ENCODE results near the gene WDR20. TPM values are rescaled to one million over a fixed set of nuclear protein-coding genes. Genes with fewer than 3 reads are reported as not detected.

Gene WDR20
- total and polyA plus RNA-seq, 10 of the 15 experiments (the other 5 are each of a cell fraction or from before 2014, with no cell fraction given) = 9.1 to 25.9 (median 18.4) TPM

- intact Hi-C loops (cut with micrococcal nuclease; ENCODE audit: unreplicated experiment) (loop anchor here (1.0 kb wide), 1 partner anchor 52 kb away; the partner anchor contains the start of gene HSP90AA1), in situ Hi-C loops (cut with MboI) (no loop called here)
- no peaks in the 10 kb centered on the region; the same call in 1 of the 2 replicates for H4K20me1 ChIP-seq (ENCODE audit: control insufficient read depth, insufficient read depth)
- SMC1A ChIA-PET (ENCODE audit: uncharacterized antibody, unreplicated experiment) = interaction anchor here (0.9 to 1.0 kb wide), 3 partner anchors 13 to 179 kb away, joined by 4 read pairs; partner anchors contain the start of gene MOK
- peak overlapping the region; percentile 99 for H2AFZ ChIP-seq (ENCODE audit: control insufficient read depth, low read depth, low read length)
- DNase-seq (ENCODE audit: low read depth, low spot score) (no peak), ATAC-seq (no peak), FAIRE-seq (no peak)
- CTCF ChIA-PET = interaction anchor here (0.9 to 1.4 kb wide), 7 partner anchors 9 to 147 kb away, joined by 3 to 5 read pairs (median 3); no protein-coding TSS in a partner anchor
- RAD21 ChIA-PET (ENCODE audit: unreplicated experiment) = interaction anchor here (1.1 to 1.9 kb wide), 3 partner anchors 14 to 175 kb away, joined by 3 to 8 read pairs (median 3); partner anchors contain the start of gene MOK
- peak overlapping the region; percentile 63 for H3K27ac ChIP-seq (ENCODE audit: control insufficient read depth, insufficient read depth)
- BruUV-seq (replicated peaks) = no TSS peak
- H3K9ac ChIP-seq (ENCODE audit: control insufficient read depth, insufficient read depth, low read length) = peak overlapping the region; percentile 77
- TF ChIP-seq TBL1XR1 (IDR thresholded peaks at IDR 0.05; ENCODE audit: low read depth, low read length) (no peak), EED (IDR thresholded peaks at IDR 0.05; ENCODE audit: low read depth) (peak; percentile 41; the same call in 1 of the 2 replicates), IKZF2 (IDR thresholded peaks at IDR 0.05) (peak; percentile 33 to 41; a peak in 1 of 4 replicates), HDAC6 (IDR thresholded peaks at IDR 0.05; ENCODE audit: unreplicated experiment) (peak; percentile 8), POU2F2 (IDR thresholded peaks at IDR 0.05; ENCODE audit: borderline replicate concordance, low read depth, low read length) (0 out of 3 replicates have a peak, but pooled peaks have one; percentile 12)
- peak overlapping the region; percentile 87 for H3K4me2 ChIP-seq (ENCODE audit: control insufficient read depth, insufficient read depth)
- no peaks in the 10 kb centered on the region for H3K9me3 ChIP-seq (replicated peaks; ENCODE audit: control insufficient read depth, insufficient read depth, low read length)
- POLR2A ChIA-PET = interaction anchor here (0.6 to 1.7 kb wide), 3 partner anchors 15 to 217 kb away, joined by 4 to 7 read pairs (median 6); no protein-coding TSS in a partner anchor
- no peaks in the 10 kb centered on the region; a peak in 1 of 4 replicates for H3K36me3 ChIP-seq (ENCODE audit: control insufficient read depth in 2 of 2, insufficient read depth in 2 of 2, low read length in 1 of 2)
- H3K27me3 ChIP-seq (replicated peaks in 1 of 2; ENCODE audit: control insufficient read depth in 2 of 2, insufficient read depth in 2 of 2, low read length in 1 of 2) = no peaks in the 10 kb centered on the region
- peak overlapping the region; percentile 90 for H3K4me3 ChIP-seq
- peaks cover 6% of the 10 kb centered on the region; the same call in 1 of the 2 replicates for H3K4me1 ChIP-seq (ENCODE audit: control insufficient read depth, insufficient read depth, low read length)
- H3K79me2 ChIP-seq (ENCODE audit: control insufficient read depth, insufficient read depth, low read length) = peaks cover 38% of the 10 kb centered on the region
- under 1% methylated on average over 14 of the region's 14 CpGs for WGBS (ENCODE audit: insufficient coverage, insufficient replicate concordance, low lambda C conversion rate, missing lambda C conversion rate)
These were observed 774 bp upstream of the WDR20 start for GRCh38 chr14:102138961-102139285.

Measured in GM12878 (cell line).